ENCODE results near the gene SLC24A1.

GRCh38 chr15:65641768-65642475 lies 20.2 kb downstream of the SLC24A1 start:
- TF ChIP-seq CTCF (IDR thresholded peaks at IDR 0.05) (no peak), ZFX (IDR thresholded peaks at IDR 0.05; ENCODE audit: borderline replicate concordance) (no peak)

All from 22Rv1 (cell line).